Adrenal gland (tissue), 12 donors: ENCODE results near the gene RIPOR2. TPM values are rescaled to one million over a fixed set of nuclear protein-coding genes. Genes with fewer than 3 reads are reported as not detected.

ENCODE experiments used
- DNase-seq, 7 donors: peaks; one replicate each; pipeline ENCODE4 v3.0.0-alpha.2; 2019 to 2020
- H3K27ac ChIP-seq, 5 donors: fragments of 200-600 bp; sonication (generic) in 4 of 5; 1 replicate in 3 of 5; 2 replicates in 2 of 5; pipeline versions ENCODE4 v1.5.1 to v1.8.0; 2016 to 2020; ENCODE audit warnings: mild to moderate bottlenecking in 1 of 5
- H3K27me3 ChIP-seq: fragments of 200-600 bp; 2 replicates; pipeline ENCODE4 v1.8.0; 2021
- H3K36me3 ChIP-seq, 2 donors: fragments of 200-600 bp; replicated peaks in 1 of 2; 1 replicate in 1 of 2; 2 replicates in 1 of 2; pipeline versions ENCODE4 v1.5.1 to v1.8.0; 2018 to 2022
- H3K4me1 ChIP-seq, 2 donors: fragments of 200-600 bp; replicated peaks in 1 of 2; 1 replicate in 1 of 2; 2 replicates in 1 of 2; pipeline versions ENCODE4 v1.5.1 to v1.8.0; 2018 to 2021
- H3K4me3 ChIP-seq, 4 donors: fragments of 200-600 bp; sonication (generic) in 3 of 4; one replicate each; pipeline ENCODE4 v1.5.1; 2016 to 2018
- H3K9me3 ChIP-seq, 3 donors: fragments of 200-600 bp; sonication (generic) in 1 of 3; replicated peaks in 1 of 3; 1 replicate in 2 of 3; 2 replicates in 1 of 3; pipeline versions ENCODE4 v1.5.1 to v1.8.0; 2016 to 2021
- CTCF ChIP-seq, 6 experiments: fragments of 450-650 bp in 4 of 6; fragments of 200-600 bp in 2 of 6; sonication (generic) in 1 of 6; IDR thresholded peaks; 1 replicate in 5 of 6; 2 replicates in 1 of 6; pipeline versions ENCODE4 v1.5.1 to v1.8.0; 2016 to 2021; ENCODE audit warnings: antibody characterized with exemption in 6 of 6, mild to moderate bottlenecking in 2 of 6, moderate library complexity in 1 of 6
- POLR2A ChIP-seq, 2 donors: fragments of 450-650 bp; IDR thresholded peaks; one replicate each; pipeline ENCODE4 v1.6.1; 2017; ENCODE audit warnings: antibody characterized with exemption in 2 of 2, mild to moderate bottlenecking in 2 of 2, moderate library complexity in 1 of 2
- WGBS, 4 donors: extraction: QIAGEN DNeasy Blood & Tissue Kit in 2 of 4; methylation state at CpG; one replicate each; pipeline versions ENCODE4 v1.1.5 to v1.1.7; 2013 to 2017; 5-methylcytosine and 5-hydroxymethylcytosine counted together
- intact Hi-C, 2 donors: fragments of 100-400 bp; cut with DNase I; formaldehyde crosslinking; loops; one replicate each; pipeline versions ENCODE4 v1.14.1 to v1.15.0; 2022 to 2023
- polyA plus RNA-seq, 3 donors: library from polyadenylated mRNA; stranded (reverse); fragments of 200-250 nt in 2 of 3; fragments of 350-450 nt in 1 of 3; fragmentation: Illumina TruSeq in 1 of 3; extraction: RNeasy Lipid Tissue Mini Kit (QIAGEN cat#74804) in 1 of 3; gene quantifications; one replicate each; pipeline ENCODE4 v1.2.3, GENCODE V29; 2013 to 2014
- total RNA-seq, 9 donors: library from RNA; depleted of rRNA in 4 of 9; stranded (reverse); fragments of >200 nt in 4 of 9; fragments of 120-200 nt in 1 of 9; fragmentation: NEBNext Ultra II Directional in 1 of 9; extraction: Animal tissue kit (Norgen Biotek cat#: 25700) in 1 of 9; gene quantifications; one replicate each; pipeline versions ENCODE4 v1.1.0 to v1.2.4, GENCODE V29; 2013 to 2023
- donor health status: healthy with polysubstance abuse.
- donor health status: Bipolar disorder and iron deficiency.
- donor health status: DM: yes; HTN: yes; CAD: no.
- donor health status: DM: no; HTN: no; CAD: no.
- donor health status: DM: no; HTN: no; CAD: no.
- donor health status: DM: yes; HTN: yes; CAD: no.

The RIPOR2 gene
- total and polyA plus RNA-seq, 12 donors: 1.7 to 16.2 (median 3.9) TPM

GRCh38 chr6:24980507-24981385 is 45.0 kb upstream of the RIPOR2 start:
- no peak for TF ChIP-seq CTCF (IDR thresholded peaks at IDR 0.05)
- no peak for TF ChIP-seq POLR2A (IDR thresholded peaks at IDR 0.05)
- Histone ChIP-seq H3K27ac (no peak overlapping the region), H3K4me3 (no peak overlapping the region), H3K36me3 (no peaks in the 10 kb centered on the region), H3K27me3 (no peaks in the 10 kb centered on the region), H3K9me3 (no peaks in the 10 kb centered on the region), H3K4me1 (no peaks in the 10 kb centered on the region)
- intact Hi-C loops: no loop called here
- DNase-seq: no peak
- 75 to 83% (median 79%) methylated on average over 4 of the region's 4 CpGs for WGBS, 4 donors

GRCh38 chr6:24979176-24979575 is 43.4 kb upstream of the RIPOR2 start:
- DNase-seq: no peak

GRCh38 chr6:24974182-24975171 is 38.7 kb upstream of the RIPOR2 start:
- Histone ChIP-seq H3K4me3 (no peak overlapping the region), H3K27ac (no peak overlapping the region), H3K9me3 (no peaks in the 10 kb centered on the region), H3K4me1 (no peaks in the 10 kb centered on the region), H3K36me3 (no peaks in the 10 kb centered on the region), H3K27me3 (no peaks in the 10 kb centered on the region)
- intact Hi-C loops: no loop called here
- 80 to 89% (median 82%) methylated on average over 7 of the region's 7 CpGs for WGBS, 4 donors
- no peak for TF ChIP-seq POLR2A (IDR thresholded peaks at IDR 0.05)
- TF ChIP-seq CTCF (IDR thresholded peaks at IDR 0.05): no peak
- DNase-seq: no peak

More at GRCh38 chr6:24979176-24979575, 43.4 kb upstream of the RIPOR2 start:
- Histone ChIP-seq H3K4me3 (no peak overlapping the region), H3K27me3 (no peaks in the 10 kb centered on the region), H3K27ac (no peak overlapping the region), H3K4me1 (no peaks in the 10 kb centered on the region), H3K9me3 (no peaks in the 10 kb centered on the region), H3K36me3 (no peaks in the 10 kb centered on the region)
- TF ChIP-seq POLR2A (IDR thresholded peaks at IDR 0.05): no peak
- no peak for TF ChIP-seq CTCF (IDR thresholded peaks at IDR 0.05)
- 68 to 83% (median 77%) methylated on average over 2 of the region's 2 CpGs for WGBS, 4 donors
- intact Hi-C loops: no loop called here
